HG03469 (cell line): ENCODE data around the gene CHRNB1.

Experiments
- ATAC-seq: cut with Tn5 transposase; IDR thresholded peaks from one replicate; pipeline ENCODE4 v1.9.1; 2021; ENCODE audit warnings: mild to moderate bottlenecking, moderate library complexity, moderate number of reproducible peaks; ENCODE audit not compliant: unreplicated experiment

Gene CHRNB1, protein sequence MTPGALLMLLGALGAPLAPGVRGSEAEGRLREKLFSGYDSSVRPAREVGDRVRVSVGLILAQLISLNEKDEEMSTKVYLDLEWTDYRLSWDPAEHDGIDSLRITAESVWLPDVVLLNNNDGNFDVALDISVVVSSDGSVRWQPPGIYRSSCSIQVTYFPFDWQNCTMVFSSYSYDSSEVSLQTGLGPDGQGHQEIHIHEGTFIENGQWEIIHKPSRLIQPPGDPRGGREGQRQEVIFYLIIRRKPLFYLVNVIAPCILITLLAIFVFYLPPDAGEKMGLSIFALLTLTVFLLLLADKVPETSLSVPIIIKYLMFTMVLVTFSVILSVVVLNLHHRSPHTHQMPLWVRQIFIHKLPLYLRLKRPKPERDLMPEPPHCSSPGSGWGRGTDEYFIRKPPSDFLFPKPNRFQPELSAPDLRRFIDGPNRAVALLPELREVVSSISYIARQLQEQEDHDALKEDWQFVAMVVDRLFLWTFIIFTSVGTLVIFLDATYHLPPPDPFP

GRCh38 chr17:7444682-7445618 is at the start of gene CHRNB1:
Gene CHRNB1, plus strand, starts transcription at chr17:7445061. Its CDS starts 67 bp downstream, at chr17:7445128.
- ATAC-seq: no peak

DNA sequence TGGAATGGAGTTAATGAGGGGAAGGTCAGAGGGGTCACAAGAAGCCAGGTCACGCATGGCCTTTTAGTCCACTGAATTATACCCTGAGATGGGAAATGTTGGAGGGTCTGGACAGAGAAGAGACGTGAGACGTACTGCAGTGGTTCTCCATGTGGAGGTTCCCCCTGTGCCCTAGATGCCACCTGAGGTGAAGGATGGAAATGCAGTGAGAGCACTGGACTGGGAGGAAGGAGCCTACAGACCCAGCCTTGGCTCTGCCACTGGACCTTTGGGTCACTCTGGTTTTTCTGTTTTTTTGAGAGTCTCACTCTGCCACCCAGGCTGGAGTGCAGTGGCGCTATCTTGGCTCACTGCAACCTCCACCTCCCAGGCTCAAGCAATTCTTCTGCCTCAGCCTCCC is 48.7 kb upstream of the CHRNB1 start:
- no peak for ATAC-seq

DNA sequence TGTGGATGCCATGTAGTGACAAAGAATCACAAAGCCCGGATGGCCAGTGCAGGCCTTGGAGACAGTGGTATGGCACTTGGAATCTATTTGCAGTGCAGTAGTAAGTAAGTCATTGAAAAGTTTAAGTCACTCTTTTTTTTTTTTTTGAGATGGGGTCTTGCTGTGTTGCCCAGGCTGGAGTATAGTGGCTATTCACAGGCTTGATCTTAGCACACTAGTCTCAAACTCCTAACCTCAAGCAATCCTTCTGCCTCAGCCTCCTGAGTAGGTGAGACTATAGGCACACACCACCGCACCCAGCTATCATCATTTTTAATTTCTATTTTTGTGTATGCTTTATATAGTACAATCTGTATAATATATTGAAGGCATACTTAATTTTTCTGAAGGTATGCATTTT is 46.2 kb upstream of the CHRNB1 start:
- ATAC-seq: no peak

GRCh38 chr17:7403043-7403726 is 41.7 kb upstream of the CHRNB1 start:
- ATAC-seq: no peak

- no peak for ATAC-seq
These were observed 41.2 kb upstream of the CHRNB1 start for GRCh38 chr17:7403727-7403976.

GRCh38 chr17:7403977-7404736 is 40.7 kb upstream of the CHRNB1 start, which contains the start of gene TMEM256:
Gene TMEM256, minus strand, starts transcription at chr17:7404097. Its CDS starts 13 bp downstream, at chr17:7404084.
- peak; percentile 59 for ATAC-seq

GRCh38 chr17:7404737-7405349 is 40.0 kb upstream of the CHRNB1 start:
- ATAC-seq: no peak

DNA sequence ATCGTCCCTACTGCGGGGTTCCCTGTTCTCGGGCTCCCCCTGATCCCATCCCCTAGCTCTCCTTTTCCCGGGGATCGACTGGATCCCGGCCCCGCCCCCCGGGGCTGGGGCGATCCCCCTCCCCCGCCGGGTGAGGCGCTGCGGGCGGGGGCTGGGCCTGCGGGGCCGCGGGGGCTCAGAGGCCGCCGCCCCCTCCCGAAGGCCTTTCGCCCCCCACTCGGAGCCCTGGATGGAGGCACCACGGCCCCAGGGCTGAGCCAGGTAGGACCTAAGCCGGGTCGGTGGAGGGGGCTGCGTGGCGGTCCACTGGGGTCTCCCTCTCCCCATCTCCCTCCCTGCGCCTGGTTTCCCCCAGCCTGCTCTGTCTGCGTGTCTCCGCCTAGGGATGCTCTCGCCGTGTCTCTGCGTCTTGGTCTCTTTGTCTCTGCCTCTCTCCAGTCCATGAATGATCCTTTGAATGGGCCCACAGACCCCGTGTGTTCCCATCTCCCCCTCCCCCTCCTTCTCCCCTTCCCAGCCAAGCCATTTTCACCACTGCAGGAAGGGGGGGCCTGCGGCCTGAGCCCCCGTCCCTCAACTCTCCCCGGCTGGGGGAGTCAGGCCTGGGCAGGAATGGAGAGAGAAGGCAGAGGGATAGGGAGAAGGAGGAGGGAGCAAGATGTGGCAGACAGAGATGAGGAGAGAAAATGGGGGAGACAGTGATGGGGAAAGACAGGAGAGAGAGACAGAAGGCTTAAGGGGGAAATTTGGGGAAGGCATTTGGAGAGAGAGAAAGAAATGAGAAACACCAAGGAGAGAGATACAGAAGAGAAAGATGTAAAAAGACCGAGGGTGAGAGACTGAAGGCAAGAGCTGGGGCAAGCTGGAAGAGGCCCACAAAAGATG is 39.3 kb upstream of the CHRNB1 start:
- ATAC-seq: no peak

- ATAC-seq: no peak
These were observed 38.5 kb upstream of the CHRNB1 start for GRCh38 chr17:7406235-7406825.

DNA sequence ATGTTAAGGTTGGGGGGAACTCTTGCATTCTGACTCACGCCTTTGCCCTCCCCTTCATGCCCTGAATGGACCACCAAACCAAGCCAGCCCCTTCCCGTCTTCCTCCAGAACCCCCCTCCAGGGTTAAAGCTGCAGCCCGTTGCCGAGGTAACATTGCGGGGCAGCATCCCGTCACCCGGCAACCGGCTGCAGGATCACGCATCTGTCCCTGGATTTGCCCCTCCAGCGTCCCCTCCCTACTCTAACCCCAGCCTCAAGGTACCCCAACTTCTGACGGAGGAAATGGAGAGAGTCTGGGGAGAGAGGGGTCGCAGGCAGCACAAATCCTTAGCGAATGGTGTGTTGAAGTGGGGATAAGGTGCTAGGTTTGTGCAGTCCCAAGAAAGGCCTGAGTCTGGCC is 37.8 kb upstream of the CHRNB1 start:
- ATAC-seq: no peak

- ATAC-seq: no peak
These were observed 37.2 kb upstream of the CHRNB1 start, which contains the start of gene NLGN2 for GRCh38 chr17:7407485-7408251. Gene NLGN2, plus strand, starts transcription at chr17:7407845. Its CDS starts 411 bp downstream, at chr17:7408256.

DNA sequence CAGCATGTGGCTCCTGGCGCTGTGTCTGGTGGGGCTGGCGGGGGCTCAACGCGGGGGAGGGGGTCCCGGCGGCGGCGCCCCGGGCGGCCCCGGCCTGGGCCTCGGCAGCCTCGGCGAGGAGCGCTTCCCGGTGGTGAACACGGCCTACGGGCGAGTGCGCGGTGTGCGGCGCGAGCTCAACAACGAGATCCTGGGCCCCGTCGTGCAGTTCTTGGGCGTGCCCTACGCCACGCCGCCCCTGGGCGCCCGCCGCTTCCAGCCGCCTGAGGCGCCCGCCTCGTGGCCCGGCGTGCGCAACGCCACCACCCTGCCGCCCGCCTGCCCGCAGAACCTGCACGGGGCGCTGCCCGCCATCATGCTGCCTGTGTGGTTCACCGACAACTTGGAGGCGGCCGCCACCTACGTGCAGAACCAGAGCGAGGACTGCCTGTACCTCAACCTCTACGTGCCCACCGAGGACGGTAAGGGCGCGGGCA is 36.6 kb upstream of the CHRNB1 start:
- no peak for ATAC-seq

DNA sequence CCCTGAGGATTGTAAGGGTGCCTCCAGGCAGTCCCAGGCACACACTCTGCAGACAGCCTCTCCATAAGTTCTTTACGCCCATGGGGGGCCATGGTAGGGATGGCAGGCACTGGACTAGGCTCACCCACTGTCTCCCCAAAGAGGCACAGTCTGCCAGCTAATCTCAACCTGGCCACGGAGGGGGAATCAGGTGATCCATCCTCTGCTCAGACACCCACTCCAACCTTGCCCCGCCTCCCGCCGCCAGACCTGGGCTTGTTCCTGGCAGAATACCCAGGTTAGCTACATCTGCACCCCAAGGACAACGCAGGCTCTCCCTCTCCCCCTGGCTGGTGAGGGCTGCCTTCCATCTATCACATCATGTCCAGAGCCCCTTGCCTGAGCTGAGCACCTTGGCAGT is 36.0 kb upstream of the CHRNB1 start:
- ATAC-seq: no peak

- ATAC-seq: no peak
These were observed 35.1 kb upstream of the CHRNB1 start for GRCh38 chr17:7409716-7410115.

- ATAC-seq: no peak
These were observed 34.0 kb upstream of the CHRNB1 start for GRCh38 chr17:7410634-7411426.

DNA sequence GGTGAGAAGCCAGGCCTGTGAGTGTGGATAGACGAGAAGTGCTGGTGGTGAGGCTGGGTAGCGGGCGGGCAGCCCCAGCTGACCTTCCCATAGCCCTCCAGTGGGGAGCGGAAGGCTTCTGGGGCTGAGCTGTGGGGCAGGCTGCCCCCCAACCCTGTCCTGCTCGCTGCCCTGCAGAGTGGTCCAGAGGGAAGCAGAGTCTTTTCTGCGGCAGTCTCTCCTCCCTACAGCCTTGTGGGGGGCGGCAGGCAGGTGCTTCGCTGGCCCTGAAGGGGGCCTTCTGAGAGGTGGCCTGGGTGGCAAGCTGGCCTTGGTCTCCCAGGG is 33.5 kb upstream of the CHRNB1 start:
- no peak for ATAC-seq
